MM.1S (cell line): Measurements from ENCODE around the gene KCNMB4.

Experiments used
- CTCF ChIP-seq: fragments of 300-600 bp; sonication (generic); IDR thresholded peaks from 2 replicates; pipeline ENCODE4 v1.5.1; 2016; ENCODE audit warnings: antibody characterized with exemption, low read length, mixed read lengths
- EZH2 ChIP-seq: fragments of 300-600 bp; sonication (generic); optimal IDR thresholded peaks from 2 replicates; pipeline ENCODE3; 2017; ENCODE audit warnings: low read depth, mild to moderate bottlenecking, antibody characterized with exemption, low read length, mixed read lengths

GRCh38 chr12:70379846-70380245 lies 13.8 kb downstream of the KCNMB4 start:
- TF ChIP-seq CTCF, result no peak
- no peak for TF ChIP-seq EZH2
